Duodenal mucosa (tissue), 2 donors: Measurements from ENCODE around the gene SURF1.

ENCODE experiments used
- H3K27ac ChIP-seq: one replicate; pipeline ENCODE4 v1.7.0; 2013; ENCODE audit warnings: low read depth, low read length
- H3K27me3 ChIP-seq, 2 donors: one replicate each; pipeline ENCODE4 v1.7.0; 2013; ENCODE audit warnings: low read length in 2 of 2, control low read depth in 1 of 2; ENCODE audit not compliant: insufficient read depth in 2 of 2, control insufficient read depth in 1 of 2
- H3K36me3 ChIP-seq, 2 donors: one replicate each; pipeline ENCODE4 v1.7.0; 2013; ENCODE audit warnings: low read length in 2 of 2, control low read depth in 1 of 2; ENCODE audit not compliant: insufficient read depth in 2 of 2, control insufficient read depth in 1 of 2
- H3K4me1 ChIP-seq, 2 donors: one replicate each; pipeline ENCODE4 v1.7.0; 2013; ENCODE audit warnings: low read length in 2 of 2, control low read depth in 1 of 2; ENCODE audit not compliant: insufficient read depth in 2 of 2, control insufficient read depth in 1 of 2
- H3K4me3 ChIP-seq, 2 donors: one replicate each; pipeline ENCODE4 v1.7.0; 2013; ENCODE audit warnings: low read length in 2 of 2, low read depth in 1 of 2
- H3K9ac ChIP-seq, 2 donors: one replicate each; pipeline ENCODE4 v1.7.0; 2013; ENCODE audit warnings: low read length in 2 of 2, low read depth in 1 of 2
- H3K9me3 ChIP-seq, 2 donors: one replicate each; pipeline ENCODE4 v1.7.0; 2013; ENCODE audit warnings: low read length in 2 of 2, control low read depth in 1 of 2; ENCODE audit not compliant: control insufficient read depth in 1 of 2

Gene SURF1

GRCh38 chr9:133367778-133368177 lies 11.5 kb upstream of the SURF1 start:
- H3K27me3 ChIP-seq = no peaks in the 10 kb centered on the region
- peak overlapping the region; percentile 45 to 50 for H3K4me3 ChIP-seq
- H3K4me1 ChIP-seq = peaks cover 67 to 68% of the 10 kb centered on the region in 2 donors
- peaks cover 61 to 79% of the 10 kb centered on the region in 2 donors for H3K36me3 ChIP-seq
- H3K9ac ChIP-seq = peak overlapping the region; percentile 28 to 34
- H3K27ac ChIP-seq = peak overlapping the region; percentile 60
- no peaks in the 10 kb centered on the region for H3K9me3 ChIP-seq

GRCh38 chr9:133367221-133367620 lies 10.9 kb upstream of the SURF1 start:
- Histone ChIP-seq H3K27me3 (no peaks in the 10 kb centered on the region), H3K27ac (no peak overlapping the region), H3K4me3 (no peak overlapping the region), H3K9ac (peak overlapping the region in 1 of 2 donors; percentile 34), H3K36me3 (peaks cover 61 to 79% of the 10 kb centered on the region in 2 donors), H3K4me1 (peaks cover 67% of the 10 kb centered on the region in 2 donors), H3K9me3 (no peaks in the 10 kb centered on the region)

GRCh38 chr9:133366435-133366834 lies 10.1 kb upstream of the SURF1 start:
- Histone ChIP-seq H3K36me3 (peaks cover 64 to 81% of the 10 kb centered on the region in 2 donors), H3K27me3 (no peaks in the 10 kb centered on the region), H3K9ac (no peak overlapping the region), H3K27ac (no peak overlapping the region), H3K4me1 (peaks cover 59 to 63% of the 10 kb centered on the region in 2 donors), H3K4me3 (no peak overlapping the region), H3K9me3 (no peaks in the 10 kb centered on the region)

- H3K36me3 ChIP-seq = peaks cover 64 to 87% of the 10 kb centered on the region in 2 donors
These were observed 6.2 kb upstream of the SURF1 start for GRCh38 chr9:133362359-133363044.

GRCh38 chr9:133361507-133362092 lies 5.3 kb upstream of the SURF1 start:
- Histone ChIP-seq H3K9me3 (no peaks in the 10 kb centered on the region), H3K4me3 (no peak overlapping the region), H3K4me1 (peaks cover 46 to 59% of the 10 kb centered on the region in 2 donors), H3K9ac (no peak overlapping the region), H3K27ac (no peak overlapping the region), H3K27me3 (no peaks in the 10 kb centered on the region), H3K36me3 (peaks cover 59 to 78% of the 10 kb centered on the region in 2 donors)

More at GRCh38 chr9:133362359-133363044, 6.2 kb upstream of the SURF1 start:
- Histone ChIP-seq H3K4me3 (no peak overlapping the region), H3K27ac (no peak overlapping the region), H3K27me3 (no peaks in the 10 kb centered on the region), H3K9me3 (no peaks in the 10 kb centered on the region), H3K4me1 (peaks cover 48 to 57% of the 10 kb centered on the region in 2 donors), H3K9ac (no peak overlapping the region)

- Histone ChIP-seq H3K4me3 (no peak overlapping the region), H3K9ac (peak overlapping the region in 1 of 2 donors; percentile 35), H3K36me3 (peaks cover 51 to 68% of the 10 kb centered on the region in 2 donors), H3K4me1 (peaks cover 47 to 61% of the 10 kb centered on the region in 2 donors), H3K9me3 (no peaks in the 10 kb centered on the region), H3K27ac (no peak overlapping the region), H3K27me3 (no peaks in the 10 kb centered on the region)
These were observed 4.4 kb upstream of the SURF1 start for GRCh38 chr9:133360400-133361393.

GRCh38 chr9:133359399-133360175 lies 3.3 kb upstream of the SURF1 start:
- peak overlapping the region in 1 of 2 donors; percentile 35 for H3K9ac ChIP-seq
- H3K4me3 ChIP-seq = no peak overlapping the region
- no peaks in the 10 kb centered on the region for H3K9me3 ChIP-seq
- peaks cover 41 to 60% of the 10 kb centered on the region in 2 donors for H3K36me3 ChIP-seq
- no peaks in the 10 kb centered on the region for H3K27me3 ChIP-seq
- no peak overlapping the region for H3K27ac ChIP-seq
- peaks cover 55 to 69% of the 10 kb centered on the region in 2 donors for H3K4me1 ChIP-seq

- no peaks in the 10 kb centered on the region for H3K9me3 ChIP-seq
- no peaks in the 10 kb centered on the region for H3K27me3 ChIP-seq
- H3K9ac ChIP-seq = peak overlapping the region in 1 of 2 donors; percentile 63
- peak overlapping the region; percentile 65 to 81 for H3K4me3 ChIP-seq
- peaks cover 29 to 54% of the 10 kb centered on the region in 2 donors for H3K36me3 ChIP-seq
- peaks cover 48 to 62% of the 10 kb centered on the region in 2 donors for H3K4me1 ChIP-seq
- no peak overlapping the region for H3K27ac ChIP-seq
These were observed 1.4 kb upstream of the SURF1 start for GRCh38 chr9:133357656-133358055.

GRCh38 chr9:133355881-133356357 lies 368 bp downstream of the SURF1 start:
- H3K9ac ChIP-seq = peak overlapping the region; percentile 74 to 79
- no peaks in the 10 kb centered on the region for H3K27me3 ChIP-seq
- H3K27ac ChIP-seq = no peak overlapping the region
- no peaks in the 10 kb centered on the region for H3K9me3 ChIP-seq
- peaks cover 39 to 49% of the 10 kb centered on the region in 2 donors for H3K4me1 ChIP-seq
- H3K4me3 ChIP-seq = peak overlapping the region; percentile 91 to 92
- peaks cover 28 to 54% of the 10 kb centered on the region in 2 donors for H3K36me3 ChIP-seq
